Cerebellar nuclear complex (tissue), 1 donor: ENCODE results near the gene OR51E2.
"Not testable (repeated sequence)": the region's sequence is repeated elsewhere in the genome, so short reads cannot be mapped to it uniquely, and the experiment has no call there.

ENCODE experiments used
- DNase-seq, 2 experiments: peaks; one replicate each; lab custom pipeline; 2025; lab: John Stamatoyannopoulos, UW

OR51E2 gene, protein sequence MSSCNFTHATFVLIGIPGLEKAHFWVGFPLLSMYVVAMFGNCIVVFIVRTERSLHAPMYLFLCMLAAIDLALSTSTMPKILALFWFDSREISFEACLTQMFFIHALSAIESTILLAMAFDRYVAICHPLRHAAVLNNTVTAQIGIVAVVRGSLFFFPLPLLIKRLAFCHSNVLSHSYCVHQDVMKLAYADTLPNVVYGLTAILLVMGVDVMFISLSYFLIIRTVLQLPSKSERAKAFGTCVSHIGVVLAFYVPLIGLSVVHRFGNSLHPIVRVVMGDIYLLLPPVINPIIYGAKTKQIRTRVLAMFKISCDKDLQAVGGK

GRCh38 chr11:4697585-4697984, at the start of gene OR51E2:
OR51E2 (minus strand) TSS chr11:4697853; CDS start chr11:4682711, 15,142 bp downstream.
- no peak for DNase-seq

DNA sequence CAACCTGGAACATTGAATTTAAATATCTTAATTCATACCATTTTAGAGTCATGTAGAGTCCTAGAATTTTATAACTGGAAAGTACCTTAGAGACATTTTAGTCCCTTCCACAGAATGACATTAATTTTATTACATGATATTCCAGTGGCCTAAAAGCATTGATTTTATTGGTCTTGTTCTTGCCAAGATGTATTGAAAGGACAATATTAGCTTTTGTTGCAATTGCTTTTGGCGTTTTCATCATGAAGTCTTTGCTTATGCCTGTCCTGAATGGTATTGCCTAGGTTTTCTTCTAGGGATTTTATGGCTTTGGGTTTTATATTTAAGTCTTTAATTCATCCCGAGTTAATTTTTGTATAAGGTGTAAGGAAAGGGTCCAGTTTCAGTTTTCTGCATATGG, 43.1 kb upstream of the OR51E2 start:
- DNase-seq, result no peak

- no peak for DNase-seq
Measured at GRCh38 chr11:4727171-4727570, 29.5 kb upstream of the OR51E2 start.

DNA sequence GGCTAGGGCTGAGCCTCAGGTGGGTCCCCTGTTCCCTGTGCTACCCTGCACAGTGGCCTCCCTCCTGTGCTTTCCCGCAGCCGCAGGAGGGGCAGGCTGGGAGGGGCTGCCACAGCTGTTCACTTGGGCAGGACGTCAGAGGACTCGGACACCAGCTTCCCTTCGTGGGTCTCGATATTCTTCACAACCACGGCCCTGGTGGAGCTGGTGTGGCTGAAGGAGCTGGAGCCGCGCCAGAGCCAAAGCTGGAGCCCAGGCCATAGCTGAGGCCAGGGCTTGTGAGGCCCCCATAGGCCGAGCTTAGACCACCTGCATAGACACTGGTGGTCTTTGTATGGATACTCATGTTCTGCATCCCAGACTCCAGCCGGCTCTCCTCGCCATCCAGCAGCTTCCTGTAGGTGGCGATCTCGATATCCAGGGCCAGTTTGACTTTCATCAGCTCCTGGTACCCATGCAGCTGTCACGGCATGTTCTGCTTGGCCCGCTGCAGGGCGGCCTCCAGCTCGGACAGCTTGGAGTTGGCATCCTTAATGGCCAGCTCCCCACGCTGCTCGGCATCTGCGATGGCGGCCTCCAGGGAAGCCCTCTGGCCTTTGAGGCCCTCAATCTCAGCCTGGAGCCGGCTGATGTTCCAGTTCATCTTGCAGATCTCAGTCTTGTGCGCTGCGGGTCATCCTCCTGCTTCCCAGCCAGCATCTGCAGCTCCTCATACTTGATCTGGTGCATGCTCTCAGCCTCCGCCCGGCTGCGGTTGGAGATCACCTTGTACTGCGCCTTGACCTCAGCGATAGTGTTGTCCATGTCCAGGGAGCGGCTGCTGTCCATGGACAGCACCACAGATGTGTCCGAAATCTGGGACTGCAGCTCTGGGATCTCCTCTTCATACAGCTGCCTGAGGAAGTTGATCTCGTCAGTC, 25.2 kb upstream of the OR51E2 start:
- not testable (repeated sequence) for DNase-seq

- no peak for DNase-seq
Measured at GRCh38 chr11:4714300-4714699, 16.6 kb upstream of the OR51E2 start.

- DNase-seq, result no peak
Measured at GRCh38 chr11:4713241-4713640, 15.6 kb upstream of the OR51E2 start.

DNA sequence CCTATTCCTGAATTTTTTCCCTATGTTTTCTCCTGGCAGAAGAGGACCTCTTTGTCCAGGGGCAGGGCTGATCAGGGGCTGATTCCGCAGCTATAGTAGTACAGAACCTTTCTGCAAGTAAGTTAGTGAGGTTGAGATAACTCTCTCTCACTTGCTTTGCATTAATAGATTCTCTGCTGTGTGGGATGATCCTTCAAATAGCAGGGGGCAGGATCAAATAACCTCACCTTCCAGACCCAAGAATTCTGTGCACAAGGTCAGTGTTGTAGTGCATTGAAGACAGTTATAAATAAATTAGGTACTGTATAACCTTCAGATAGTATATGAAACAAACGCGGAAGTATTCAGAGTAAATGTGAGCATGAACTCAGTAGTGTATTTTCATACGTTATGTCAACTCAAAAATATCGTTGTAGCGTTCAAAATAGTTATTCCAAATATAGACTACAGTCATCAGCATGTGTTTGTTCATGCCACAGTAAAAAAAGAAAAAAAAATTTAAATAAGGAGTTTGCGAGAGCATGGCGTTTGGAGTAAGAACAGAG, 7.2 kb upstream of the OR51E2 start:
- no peak for DNase-seq

GRCh38 chr11:4704054-4704789, 6.6 kb upstream of the OR51E2 start, which contains the start of gene MMP26:
MMP26 (plus strand) TSS chr11:4704784.
- DNase-seq, result no peak

DNA sequence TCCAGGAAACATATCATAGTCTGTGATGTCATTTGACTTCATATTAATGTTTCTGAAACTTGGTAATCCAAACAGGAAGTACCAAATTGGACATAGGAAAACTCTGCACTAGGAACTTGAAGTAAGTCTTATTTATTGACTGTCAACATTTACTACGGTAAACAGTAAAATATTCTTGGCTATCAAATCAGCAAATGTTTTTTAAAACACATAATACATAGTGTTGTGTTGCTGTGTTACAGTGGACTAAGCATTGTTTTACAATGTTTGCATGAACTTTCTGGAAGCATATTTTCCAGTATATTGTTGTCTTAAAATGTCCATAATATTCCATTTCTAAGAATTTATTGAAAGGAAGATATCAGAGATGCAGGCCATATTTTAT, 2.8 kb upstream of the OR51E2 start:
- no peak for DNase-seq

GRCh38 chr11:4699697-4700435, 2.2 kb upstream of the OR51E2 start:
- DNase-seq, result no peak

- DNase-seq, result no peak
Measured at GRCh38 chr11:4695442-4695841, 2.2 kb downstream of the OR51E2 start.

DNA sequence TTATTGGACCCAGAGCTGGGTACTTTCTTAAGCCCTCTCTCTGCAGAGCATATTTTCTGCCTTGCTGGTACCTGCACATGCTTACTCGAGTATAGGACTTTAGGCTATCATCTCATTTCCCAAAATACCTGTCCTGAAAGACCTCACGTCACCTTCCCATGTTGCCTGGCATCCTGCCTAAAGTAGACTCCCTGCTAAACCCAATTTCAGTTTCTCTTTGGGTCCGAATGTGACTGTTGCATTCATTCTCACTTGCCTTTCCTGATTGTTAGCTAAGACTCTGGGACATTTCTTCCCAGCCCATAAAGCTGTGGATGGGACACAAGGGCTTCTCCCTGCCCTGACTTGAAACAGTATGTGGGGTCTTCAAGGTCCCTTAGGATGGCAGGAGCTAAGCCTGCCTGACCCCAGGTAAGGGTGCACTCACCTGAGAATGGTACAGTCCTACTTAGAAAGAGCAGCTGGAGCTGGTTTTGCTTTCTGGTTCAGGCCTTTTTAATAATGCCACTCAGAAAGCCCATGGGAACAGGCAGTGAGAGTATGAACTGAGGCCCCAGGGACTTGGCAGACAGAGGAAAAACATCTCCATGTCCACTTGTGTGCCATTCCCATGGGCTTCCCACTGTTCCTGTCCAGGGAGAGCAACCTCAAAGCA, 12.9 kb downstream of the OR51E2 start:
- no peak for DNase-seq

DNA sequence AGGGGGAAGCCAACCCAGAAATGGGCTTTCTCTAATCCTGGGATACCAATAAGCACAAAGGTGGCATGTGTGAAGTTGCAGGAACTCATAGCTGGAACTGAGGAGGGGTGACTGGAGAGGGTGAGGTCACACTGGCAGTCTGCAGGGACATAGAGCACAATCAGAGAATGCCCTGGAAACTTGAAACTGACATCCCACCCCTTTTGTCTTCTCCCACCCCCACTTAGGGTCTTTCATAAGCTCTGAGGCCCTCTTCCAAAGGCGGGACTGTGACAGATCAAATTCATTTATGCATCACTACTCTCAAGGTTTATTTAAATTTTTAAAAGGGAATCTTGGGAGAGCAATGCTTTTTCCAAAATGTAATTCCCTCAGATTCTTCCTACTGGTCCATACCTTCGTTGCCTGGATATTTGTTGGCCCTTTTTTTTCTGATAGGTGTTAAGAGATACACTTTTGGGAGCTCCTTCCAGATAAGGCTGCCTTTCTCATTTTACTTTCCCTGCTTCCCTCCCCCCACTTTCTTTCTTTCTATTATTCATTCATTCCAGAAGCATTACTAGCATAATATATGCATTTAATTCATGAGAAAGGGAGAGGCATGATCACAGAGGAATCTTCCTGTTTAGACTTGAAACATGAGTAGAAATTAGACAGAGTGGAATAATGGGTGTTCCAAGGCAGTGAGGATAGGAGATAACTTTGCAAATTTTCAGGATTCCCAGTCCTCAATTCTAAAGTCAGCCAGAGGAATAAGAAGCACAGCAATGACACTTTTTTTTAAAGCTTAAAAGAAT, 14.8 kb downstream of the OR51E2 start:
- no peak for DNase-seq

DNA sequence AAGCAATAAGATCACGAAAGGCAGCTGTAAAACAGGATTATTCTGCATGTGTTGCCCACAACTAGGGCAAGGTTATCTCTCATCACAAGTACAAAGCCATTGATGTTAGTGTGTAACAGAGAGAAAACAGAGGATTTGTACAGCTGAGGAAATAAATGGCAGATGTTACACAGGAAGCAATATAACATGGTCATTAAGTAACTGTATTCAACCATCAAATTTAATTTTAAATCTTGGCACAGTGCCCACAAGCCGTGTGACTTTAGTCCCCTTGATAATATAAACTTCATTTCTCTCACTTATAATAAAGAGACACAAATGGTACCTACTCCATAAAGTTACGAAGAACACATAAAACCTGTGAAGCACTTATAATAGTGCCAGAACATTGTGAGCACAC, 17.3 kb downstream of the OR51E2 start:
- DNase-seq, result no peak

- DNase-seq, result no peak
Measured at GRCh38 chr11:4677948-4678347, 19.7 kb downstream of the OR51E2 start.

GRCh38 chr11:4673781-4674180, 23.9 kb downstream of the OR51E2 start:
- DNase-seq, result no peak

GRCh38 chr11:4672470-4672869, 25.2 kb downstream of the OR51E2 start:
- DNase-seq, result no peak

- no peak for DNase-seq
Measured at GRCh38 chr11:4671741-4672140, 25.9 kb downstream of the OR51E2 start.

- DNase-seq, result no peak
Measured at GRCh38 chr11:4665424-4665823, 32.2 kb downstream of the OR51E2 start.

- DNase-seq, result no peak
Measured at GRCh38 chr11:4664786-4665185, 32.9 kb downstream of the OR51E2 start.
